OCI-LY1 (cell line): ENCODE results near the gene PPP1R1B.

Source experiments
- CTCF ChIP-seq: fragments of 200-600 bp; sonication (generic), shearing (Covaris generic); IDR thresholded peaks from 2 replicates; pipeline ENCODE4 v1.5.1; 2017; ENCODE audit warnings: mild to moderate bottlenecking, antibody characterized with exemption, low read length, moderate library complexity, mixed read lengths
- EZH2 ChIP-seq: fragments of 200-600 bp; sonication (generic), shearing (Covaris generic); IDR thresholded peaks from 2 replicates; pipeline ENCODE4 v1.8.0; 2017; ENCODE audit warnings: borderline replicate concordance, mixed run types, mild to moderate bottlenecking, antibody characterized with exemption, low read length, moderate library complexity, mixed read lengths

- no peak for TF ChIP-seq CTCF
- no peak for TF ChIP-seq EZH2
Observed at GRCh38 chr17:39635614-39636176, 8.9 kb downstream of the PPP1R1B start.
